WTC11 (cell line): ENCODE data around the gene DPY19L3. TPM values are rescaled to one million over a fixed set of nuclear protein-coding genes. Genes with fewer than 3 reads are reported as not detected.

ENCODE experiments used
- ATAC-seq: fragments of 200-7000 bp; cut with Tn5 transposase; 2 replicates; pipeline ENCODE4 v1.10.0; 2021; ENCODE audit warnings: mild to moderate bottlenecking, moderate library complexity
- CTCF ChIA-PET: fragments of 300-600 bp; sonication (Branson Sonifier 250); formaldehyde crosslinking; loops from one replicate; lab custom pipeline; 2021; ENCODE audit warnings: antibody characterized with exemption; lab: Charles Lee
- POLR2A ChIA-PET: fragments of 350-600 bp; sonication (Branson Sonifier 250); formaldehyde crosslinking; loops from one replicate; lab custom pipeline; 2021; ENCODE audit warnings: antibody characterized with exemption; lab: Charles Lee
- DNase-seq: peaks from one replicate; pipeline ENCODE4 v3.0.0; 2021; ENCODE audit warnings: low spot score
- H3K27ac Mint-ChIP-seq: 2 replicates; pipeline ENCODE4 v1.8.0; 2021; ENCODE audit warnings: mixed read lengths
- H3K27me3 Mint-ChIP-seq: 2 replicates; pipeline ENCODE4 v1.8.0; 2021; ENCODE audit warnings: low read depth, mild to moderate bottlenecking, moderate library complexity, mixed read lengths
- H3K36me3 Mint-ChIP-seq: 2 replicates; pipeline ENCODE4 v1.8.0; 2021; ENCODE audit warnings: mixed read lengths
- H3K4me1 Mint-ChIP-seq: 2 replicates; pipeline ENCODE4 v1.8.0; 2022; ENCODE audit warnings: mixed read lengths
- H3K4me3 Mint-ChIP-seq: 2 replicates; pipeline ENCODE4 v1.8.0; 2021; ENCODE audit warnings: mild to moderate bottlenecking, moderate library complexity, mixed read lengths
- H3K9me3 Mint-ChIP-seq: 2 replicates; pipeline ENCODE4 v1.8.0; 2021; ENCODE audit warnings: mixed read lengths
- CBFB ChIP-seq: sonication (generic); formaldehyde crosslinking; IDR thresholded peaks from 2 replicates; pipeline ENCODE4 v1.8.1; 2022; ENCODE audit warnings: mild to moderate bottlenecking, low read depth, missing genetic modification reagents
- CREB1 ChIP-seq: sonication (generic); formaldehyde crosslinking; IDR thresholded peaks from 2 replicates; pipeline ENCODE4 v1.8.0; 2023; ENCODE audit warnings: mild to moderate bottlenecking, missing genetic modification reagents
- CREM ChIP-seq: sonication (generic); formaldehyde crosslinking; IDR thresholded peaks from 2 replicates; pipeline ENCODE4 v1.8.1; 2022; ENCODE audit warnings: mild to moderate bottlenecking, missing genetic modification reagents, moderate library complexity
- ELF4 ChIP-seq: sonication (generic); formaldehyde crosslinking; IDR thresholded peaks from 2 replicates; pipeline ENCODE4 v1.8.1; 2022; ENCODE audit warnings: low read depth, mild to moderate bottlenecking, moderate library complexity, missing genetic modification reagents
- FOXJ3 ChIP-seq: sonication (generic); formaldehyde crosslinking; IDR thresholded peaks from 2 replicates; pipeline ENCODE4 v1.9.0; 2021; ENCODE audit warnings: missing genetic modification reagents, mild to moderate bottlenecking, borderline replicate concordance
- HMGA2 ChIP-seq: fragments of 250-450 bp; sonication (Bioruptor Pico); IDR thresholded peaks from 2 replicates; pipeline ENCODE4 v1.4.0; 2021; ENCODE audit warnings: mild to moderate bottlenecking, moderate library complexity
- NR1H2 ChIP-seq: sonication (generic); formaldehyde crosslinking; IDR thresholded peaks from 2 replicates; pipeline ENCODE4 v1.9.0; 2021; ENCODE audit warnings: mild to moderate bottlenecking, moderate library complexity, missing genetic modification reagents
- SOX15 ChIP-seq: fragments of 250-450 bp; sonication (Bioruptor Pico); IDR thresholded peaks from 2 replicates; pipeline ENCODE4 v1.9.0; 2021; ENCODE audit warnings: mild to moderate bottlenecking
- ZNF121 ChIP-seq: sonication (generic); formaldehyde crosslinking; IDR thresholded peaks from 2 replicates; pipeline ENCODE4 v1.8.0; 2023; ENCODE audit warnings: missing genetic modification reagents
- ZNF263 ChIP-seq: sonication (generic); formaldehyde crosslinking; IDR thresholded peaks from 2 replicates; pipeline ENCODE4 v1.8.1; 2022; ENCODE audit warnings: low read depth, mild to moderate bottlenecking, moderate library complexity, missing genetic modification reagents
- ZNF416 ChIP-seq: fragments of 250-450 bp; sonication (Bioruptor Pico); IDR thresholded peaks from 2 replicates; pipeline ENCODE4 v1.9.0; 2021; ENCODE audit warnings: mild to moderate bottlenecking, inconsistent platforms
- total RNA-seq: library from RNA; stranded (reverse); gene quantifications from 3 replicates; pipeline ENCODE4 v1.2.3, GENCODE V29; 2021
- TF ChIP-seq, protein P1 (sequence below): sonication (generic); formaldehyde crosslinking; IDR thresholded peaks from 2 replicates; pipeline ENCODE4 v1.8.1; 2023; ENCODE audit warnings: mild to moderate bottlenecking, missing genetic modification reagents, borderline replicate concordance
- TF ChIP-seq, protein P2 (sequence below): sonication (generic); formaldehyde crosslinking; IDR thresholded peaks from 2 replicates; pipeline ENCODE4 v1.8.0; 2023; ENCODE audit warnings: missing genetic modification reagents, mild to moderate bottlenecking, borderline replicate concordance
- TF ChIP-seq, protein P3 (sequence below): sonication (generic); formaldehyde crosslinking; IDR thresholded peaks from 2 replicates; pipeline ENCODE4 v1.8.1; 2022; ENCODE audit warnings: missing genetic modification reagents, borderline replicate concordance
- TF ChIP-seq, protein P4 (sequence below): fragments of 250-450 bp; sonication (Bioruptor Pico); IDR thresholded peaks from 2 replicates; pipeline ENCODE4 v1.8.0; 2021; ENCODE audit warnings: mild to moderate bottlenecking
- TF ChIP-seq, protein P5 (sequence below): fragments of 250-450 bp; sonication (Bioruptor Pico); IDR thresholded peaks from 2 replicates; pipeline ENCODE4 v1.9.0; 2021; ENCODE audit warnings: mild to moderate bottlenecking
- TF ChIP-seq, protein P6 (sequence below): fragments of 250-450 bp; sonication (Bioruptor Pico); IDR thresholded peaks from 2 replicates; pipeline ENCODE4 v1.9.0; 2021; ENCODE audit warnings: mild to moderate bottlenecking, borderline replicate concordance

Gene DPY19L3
- total RNA-seq, 1 experiment from 2014 or later, result 73.2 TPM

DNA sequence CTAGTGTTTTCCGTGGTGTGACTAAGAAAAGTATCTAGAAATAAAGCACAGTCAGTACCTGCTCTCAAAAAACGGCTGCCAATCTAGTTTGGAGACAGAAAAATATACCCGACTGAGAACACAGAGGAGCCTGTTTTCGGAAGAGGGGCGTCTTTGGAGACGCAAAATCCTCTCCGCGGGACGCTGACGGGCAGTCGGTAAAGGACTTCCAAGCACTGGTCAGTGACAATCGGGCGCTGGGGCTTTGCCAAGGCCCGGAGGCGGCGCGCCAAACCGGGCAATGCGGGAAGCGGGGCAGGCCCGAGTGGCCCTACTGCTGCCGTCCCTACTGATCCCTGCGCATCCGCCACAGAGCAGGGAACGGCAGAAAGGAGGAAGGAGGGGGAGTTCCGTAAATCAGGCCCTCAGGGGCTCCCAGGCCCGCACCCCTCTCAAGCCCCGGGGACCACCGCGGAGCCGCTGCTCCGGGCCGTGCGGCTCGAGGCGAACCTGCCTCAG lies 588 bp upstream of the DPY19L3 start:
- CTCF ChIA-PET, result interaction anchor here (1.0 to 1.5 kb wide), 2 partner anchors 11 to 86 kb away, joined by 3 to 6 read pairs; no protein-coding TSS in a partner anchor
- peaks cover 27% of the 10 kb centered on the region for H3K36me3 Mint-ChIP-seq
- H3K4me3 Mint-ChIP-seq, result peak overlapping the region; percentile 83
- ATAC-seq, result peak; percentile 8; the same call in 1 of the 2 replicates
- POLR2A ChIA-PET, result interaction anchor here (0.7 to 1.3 kb wide), 7 partner anchors 10 to 272 kb away, joined by 3 to 7 read pairs (median 4); partner anchors contain the start of gene PDCD5
- H3K27me3 Mint-ChIP-seq, result no peaks in the 10 kb centered on the region
- H3K4me1 Mint-ChIP-seq, result peaks cover 35% of the 10 kb centered on the region
- no peaks in the 10 kb centered on the region for H3K9me3 Mint-ChIP-seq
- peak; percentile 42 for DNase-seq
- H3K27ac Mint-ChIP-seq, result peak overlapping the region; percentile 88
- TF ChIP-seq, protein P1, sequence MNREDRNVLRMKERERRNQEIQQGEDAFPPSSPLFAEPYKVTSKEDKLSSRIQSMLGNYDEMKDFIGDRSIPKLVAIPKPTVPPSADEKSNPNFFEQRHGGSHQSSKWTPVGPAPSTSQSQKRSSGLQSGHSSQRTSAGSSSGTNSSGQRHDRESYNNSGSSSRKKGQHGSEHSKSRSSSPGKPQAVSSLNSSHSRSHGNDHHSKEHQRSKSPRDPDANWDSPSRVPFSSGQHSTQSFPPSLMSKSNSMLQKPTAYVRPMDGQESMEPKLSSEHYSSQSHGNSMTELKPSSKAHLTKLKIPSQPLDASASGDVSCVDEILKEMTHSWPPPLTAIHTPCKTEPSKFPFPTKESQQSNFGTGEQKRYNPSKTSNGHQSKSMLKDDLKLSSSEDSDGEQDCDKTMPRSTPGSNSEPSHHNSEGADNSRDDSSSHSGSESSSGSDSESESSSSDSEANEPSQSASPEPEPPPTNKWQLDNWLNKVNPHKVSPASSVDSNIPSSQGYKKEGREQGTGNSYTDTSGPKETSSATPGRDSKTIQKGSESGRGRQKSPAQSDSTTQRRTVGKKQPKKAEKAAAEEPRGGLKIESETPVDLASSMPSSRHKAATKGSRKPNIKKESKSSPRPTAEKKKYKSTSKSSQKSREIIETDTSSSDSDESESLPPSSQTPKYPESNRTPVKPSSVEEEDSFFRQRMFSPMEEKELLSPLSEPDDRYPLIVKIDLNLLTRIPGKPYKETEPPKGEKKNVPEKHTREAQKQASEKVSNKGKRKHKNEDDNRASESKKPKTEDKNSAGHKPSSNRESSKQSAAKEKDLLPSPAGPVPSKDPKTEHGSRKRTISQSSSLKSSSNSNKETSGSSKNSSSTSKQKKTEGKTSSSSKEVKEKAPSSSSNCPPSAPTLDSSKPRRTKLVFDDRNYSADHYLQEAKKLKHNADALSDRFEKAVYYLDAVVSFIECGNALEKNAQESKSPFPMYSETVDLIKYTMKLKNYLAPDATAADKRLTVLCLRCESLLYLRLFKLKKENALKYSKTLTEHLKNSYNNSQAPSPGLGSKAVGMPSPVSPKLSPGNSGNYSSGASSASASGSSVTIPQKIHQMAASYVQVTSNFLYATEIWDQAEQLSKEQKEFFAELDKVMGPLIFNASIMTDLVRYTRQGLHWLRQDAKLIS, result no peak
- TF ChIP-seq CREB1 (CRISPR knock-in tag) (0 out of 2 replicates have a peak, but pooled peaks have one; percentile 53), CREM (CRISPR knock-in tag) (no peak), ZNF416 (CRISPR knock-in tag) (no peak), SOX15 (no peak), NR1H2 (CRISPR knock-in tag) (no peak), ZNF263 (no peak), CBFB (CRISPR knock-in tag) (no peak), HMGA2 (CRISPR knock-in tag) (no peak), ZNF121 (CRISPR knock-in tag) (no peak), ELF4 (CRISPR knock-in tag) (no peak), FOXJ3 (CRISPR knock-in tag) (no peak)
- TF ChIP-seq, protein P2, sequence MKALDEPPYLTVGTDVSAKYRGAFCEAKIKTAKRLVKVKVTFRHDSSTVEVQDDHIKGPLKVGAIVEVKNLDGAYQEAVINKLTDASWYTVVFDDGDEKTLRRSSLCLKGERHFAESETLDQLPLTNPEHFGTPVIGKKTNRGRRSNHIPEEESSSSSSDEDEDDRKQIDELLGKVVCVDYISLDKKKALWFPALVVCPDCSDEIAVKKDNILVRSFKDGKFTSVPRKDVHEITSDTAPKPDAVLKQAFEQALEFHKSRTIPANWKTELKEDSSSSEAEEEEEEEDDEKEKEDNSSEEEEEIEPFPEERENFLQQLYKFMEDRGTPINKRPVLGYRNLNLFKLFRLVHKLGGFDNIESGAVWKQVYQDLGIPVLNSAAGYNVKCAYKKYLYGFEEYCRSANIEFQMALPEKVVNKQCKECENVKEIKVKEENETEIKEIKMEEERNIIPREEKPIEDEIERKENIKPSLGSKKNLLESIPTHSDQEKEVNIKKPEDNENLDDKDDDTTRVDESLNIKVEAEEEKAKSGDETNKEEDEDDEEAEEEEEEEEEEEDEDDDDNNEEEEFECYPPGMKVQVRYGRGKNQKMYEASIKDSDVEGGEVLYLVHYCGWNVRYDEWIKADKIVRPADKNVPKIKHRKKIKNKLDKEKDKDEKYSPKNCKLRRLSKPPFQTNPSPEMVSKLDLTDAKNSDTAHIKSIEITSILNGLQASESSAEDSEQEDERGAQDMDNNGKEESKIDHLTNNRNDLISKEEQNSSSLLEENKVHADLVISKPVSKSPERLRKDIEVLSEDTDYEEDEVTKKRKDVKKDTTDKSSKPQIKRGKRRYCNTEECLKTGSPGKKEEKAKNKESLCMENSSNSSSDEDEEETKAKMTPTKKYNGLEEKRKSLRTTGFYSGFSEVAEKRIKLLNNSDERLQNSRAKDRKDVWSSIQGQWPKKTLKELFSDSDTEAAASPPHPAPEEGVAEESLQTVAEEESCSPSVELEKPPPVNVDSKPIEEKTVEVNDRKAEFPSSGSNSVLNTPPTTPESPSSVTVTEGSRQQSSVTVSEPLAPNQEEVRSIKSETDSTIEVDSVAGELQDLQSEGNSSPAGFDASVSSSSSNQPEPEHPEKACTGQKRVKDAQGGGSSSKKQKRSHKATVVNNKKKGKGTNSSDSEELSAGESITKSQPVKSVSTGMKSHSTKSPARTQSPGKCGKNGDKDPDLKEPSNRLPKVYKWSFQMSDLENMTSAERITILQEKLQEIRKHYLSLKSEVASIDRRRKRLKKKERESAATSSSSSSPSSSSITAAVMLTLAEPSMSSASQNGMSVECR (CRISPR knock-in tag), result no peak
- TF ChIP-seq, protein P3, sequence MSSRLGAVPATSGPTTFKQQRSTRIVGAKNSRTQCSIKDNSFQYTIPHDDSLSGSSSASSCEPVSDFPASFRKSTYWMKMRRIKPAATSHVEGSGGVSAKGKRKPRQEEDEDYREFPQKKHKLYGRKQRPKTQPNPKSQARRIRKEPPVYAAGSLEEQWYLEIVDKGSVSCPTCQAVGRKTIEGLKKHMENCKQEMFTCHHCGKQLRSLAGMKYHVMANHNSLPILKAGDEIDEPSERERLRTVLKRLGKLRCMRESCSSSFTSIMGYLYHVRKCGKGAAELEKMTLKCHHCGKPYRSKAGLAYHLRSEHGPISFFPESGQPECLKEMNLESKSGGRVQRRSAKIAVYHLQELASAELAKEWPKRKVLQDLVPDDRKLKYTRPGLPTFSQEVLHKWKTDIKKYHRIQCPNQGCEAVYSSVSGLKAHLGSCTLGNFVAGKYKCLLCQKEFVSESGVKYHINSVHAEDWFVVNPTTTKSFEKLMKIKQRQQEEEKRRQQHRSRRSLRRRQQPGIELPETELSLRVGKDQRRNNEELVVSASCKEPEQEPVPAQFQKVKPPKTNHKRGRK (CRISPR knock-in tag), result no peak
- TF ChIP-seq, protein P4, sequence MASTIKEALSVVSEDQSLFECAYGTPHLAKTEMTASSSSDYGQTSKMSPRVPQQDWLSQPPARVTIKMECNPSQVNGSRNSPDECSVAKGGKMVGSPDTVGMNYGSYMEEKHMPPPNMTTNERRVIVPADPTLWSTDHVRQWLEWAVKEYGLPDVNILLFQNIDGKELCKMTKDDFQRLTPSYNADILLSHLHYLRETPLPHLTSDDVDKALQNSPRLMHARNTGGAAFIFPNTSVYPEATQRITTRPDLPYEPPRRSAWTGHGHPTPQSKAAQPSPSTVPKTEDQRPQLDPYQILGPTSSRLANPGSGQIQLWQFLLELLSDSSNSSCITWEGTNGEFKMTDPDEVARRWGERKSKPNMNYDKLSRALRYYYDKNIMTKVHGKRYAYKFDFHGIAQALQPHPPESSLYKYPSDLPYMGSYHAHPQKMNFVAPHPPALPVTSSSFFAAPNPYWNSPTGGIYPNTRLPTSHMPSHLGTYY, result no peak
- TF ChIP-seq, protein P5, sequence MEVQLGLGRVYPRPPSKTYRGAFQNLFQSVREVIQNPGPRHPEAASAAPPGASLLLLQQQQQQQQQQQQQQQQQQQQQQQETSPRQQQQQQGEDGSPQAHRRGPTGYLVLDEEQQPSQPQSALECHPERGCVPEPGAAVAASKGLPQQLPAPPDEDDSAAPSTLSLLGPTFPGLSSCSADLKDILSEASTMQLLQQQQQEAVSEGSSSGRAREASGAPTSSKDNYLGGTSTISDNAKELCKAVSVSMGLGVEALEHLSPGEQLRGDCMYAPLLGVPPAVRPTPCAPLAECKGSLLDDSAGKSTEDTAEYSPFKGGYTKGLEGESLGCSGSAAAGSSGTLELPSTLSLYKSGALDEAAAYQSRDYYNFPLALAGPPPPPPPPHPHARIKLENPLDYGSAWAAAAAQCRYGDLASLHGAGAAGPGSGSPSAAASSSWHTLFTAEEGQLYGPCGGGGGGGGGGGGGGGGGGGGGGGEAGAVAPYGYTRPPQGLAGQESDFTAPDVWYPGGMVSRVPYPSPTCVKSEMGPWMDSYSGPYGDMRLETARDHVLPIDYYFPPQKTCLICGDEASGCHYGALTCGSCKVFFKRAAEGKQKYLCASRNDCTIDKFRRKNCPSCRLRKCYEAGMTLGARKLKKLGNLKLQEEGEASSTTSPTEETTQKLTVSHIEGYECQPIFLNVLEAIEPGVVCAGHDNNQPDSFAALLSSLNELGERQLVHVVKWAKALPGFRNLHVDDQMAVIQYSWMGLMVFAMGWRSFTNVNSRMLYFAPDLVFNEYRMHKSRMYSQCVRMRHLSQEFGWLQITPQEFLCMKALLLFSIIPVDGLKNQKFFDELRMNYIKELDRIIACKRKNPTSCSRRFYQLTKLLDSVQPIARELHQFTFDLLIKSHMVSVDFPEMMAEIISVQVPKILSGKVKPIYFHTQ (CRISPR knock-in tag), result 0 out of 2 replicates have a peak, but pooled peaks have one; percentile 30
- TF ChIP-seq, protein P6, sequence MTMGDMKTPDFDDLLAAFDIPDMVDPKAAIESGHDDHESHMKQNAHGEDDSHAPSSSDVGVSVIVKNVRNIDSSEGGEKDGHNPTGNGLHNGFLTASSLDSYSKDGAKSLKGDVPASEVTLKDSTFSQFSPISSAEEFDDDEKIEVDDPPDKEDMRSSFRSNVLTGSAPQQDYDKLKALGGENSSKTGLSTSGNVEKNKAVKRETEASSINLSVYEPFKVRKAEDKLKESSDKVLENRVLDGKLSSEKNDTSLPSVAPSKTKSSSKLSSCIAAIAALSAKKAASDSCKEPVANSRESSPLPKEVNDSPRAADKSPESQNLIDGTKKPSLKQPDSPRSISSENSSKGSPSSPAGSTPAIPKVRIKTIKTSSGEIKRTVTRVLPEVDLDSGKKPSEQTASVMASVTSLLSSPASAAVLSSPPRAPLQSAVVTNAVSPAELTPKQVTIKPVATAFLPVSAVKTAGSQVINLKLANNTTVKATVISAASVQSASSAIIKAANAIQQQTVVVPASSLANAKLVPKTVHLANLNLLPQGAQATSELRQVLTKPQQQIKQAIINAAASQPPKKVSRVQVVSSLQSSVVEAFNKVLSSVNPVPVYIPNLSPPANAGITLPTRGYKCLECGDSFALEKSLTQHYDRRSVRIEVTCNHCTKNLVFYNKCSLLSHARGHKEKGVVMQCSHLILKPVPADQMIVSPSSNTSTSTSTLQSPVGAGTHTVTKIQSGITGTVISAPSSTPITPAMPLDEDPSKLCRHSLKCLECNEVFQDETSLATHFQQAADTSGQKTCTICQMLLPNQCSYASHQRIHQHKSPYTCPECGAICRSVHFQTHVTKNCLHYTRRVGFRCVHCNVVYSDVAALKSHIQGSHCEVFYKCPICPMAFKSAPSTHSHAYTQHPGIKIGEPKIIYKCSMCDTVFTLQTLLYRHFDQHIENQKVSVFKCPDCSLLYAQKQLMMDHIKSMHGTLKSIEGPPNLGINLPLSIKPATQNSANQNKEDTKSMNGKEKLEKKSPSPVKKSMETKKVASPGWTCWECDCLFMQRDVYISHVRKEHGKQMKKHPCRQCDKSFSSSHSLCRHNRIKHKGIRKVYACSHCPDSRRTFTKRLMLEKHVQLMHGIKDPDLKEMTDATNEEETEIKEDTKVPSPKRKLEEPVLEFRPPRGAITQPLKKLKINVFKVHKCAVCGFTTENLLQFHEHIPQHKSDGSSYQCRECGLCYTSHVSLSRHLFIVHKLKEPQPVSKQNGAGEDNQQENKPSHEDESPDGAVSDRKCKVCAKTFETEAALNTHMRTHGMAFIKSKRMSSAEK (CRISPR knock-in tag), result no peak
